Trophoblast cell (in vitro differentiated cells and primary cell): ENCODE measurements around the gene PCDHB9.
"Not testable (repeated sequence)": the region's sequence is repeated elsewhere in the genome, so short reads cannot be mapped to it uniquely, and the experiment has no call there.

Experiments
- DNase-seq, 2 donors: peaks; one replicate each; pipeline ENCODE4 v3.0.0-alpha.2; 2016
- H2AFZ ChIP-seq: 2 replicates; pipeline ENCODE4 v1.6.1; 2013; ENCODE audit warnings: low read length, moderate library complexity, mild to moderate bottlenecking; ENCODE audit not compliant: insufficient read depth, poor library complexity
- H2AK5ac ChIP-seq: 2 replicates; pipeline ENCODE4 v1.6.1; 2013; ENCODE audit warnings: mild to moderate bottlenecking, low read length
- H2BK120ac ChIP-seq: 2 replicates; pipeline ENCODE4 v1.6.1; 2013; ENCODE audit warnings: low read length, mild to moderate bottlenecking, moderate library complexity; ENCODE audit not compliant: insufficient read depth, poor library complexity
- H2BK12ac ChIP-seq: 2 replicates; pipeline ENCODE4 v1.6.1; 2013; ENCODE audit warnings: mild to moderate bottlenecking, low read length, moderate library complexity
- H2BK5ac ChIP-seq: 2 replicates; pipeline ENCODE4 v1.6.1; 2013; ENCODE audit warnings: low read length, low read depth, moderate library complexity, mild to moderate bottlenecking; ENCODE audit not compliant: poor library complexity
- H3K14ac ChIP-seq: 2 replicates; pipeline ENCODE4 v1.6.1; 2013; ENCODE audit warnings: mild to moderate bottlenecking, low read length
- H3K18ac ChIP-seq: 2 replicates; pipeline ENCODE4 v1.6.1; 2013; ENCODE audit warnings: mild to moderate bottlenecking, low read length
- H3K23ac ChIP-seq: 2 replicates; pipeline ENCODE4 v1.6.1; 2013; ENCODE audit warnings: low read length
- H3K27ac ChIP-seq: 2 replicates; pipeline ENCODE4 v1.5.1; 2013; ENCODE audit warnings: low read depth, mild to moderate bottlenecking, inconsistent platforms, low read length, moderate library complexity
- H3K27me3 ChIP-seq: 2 replicates; pipeline ENCODE4 v1.6.1; 2013; ENCODE audit warnings: inconsistent platforms, mild to moderate bottlenecking, low read length, moderate library complexity; ENCODE audit not compliant: insufficient read depth
- H3K36me3 ChIP-seq, 2 experiments: 1 replicate in 1 of 2; 2 replicates in 1 of 2; pipeline ENCODE4 v1.6.1; 2013; ENCODE audit warnings: low read length in 2 of 2, mild to moderate bottlenecking in 2 of 2, moderate library complexity in 1 of 2; ENCODE audit not compliant: insufficient read depth in 2 of 2, control insufficient read depth in 1 of 2
- H3K4ac ChIP-seq: 2 replicates; pipeline ENCODE4 v1.6.1; 2013; ENCODE audit warnings: low read depth, mild to moderate bottlenecking, low read length, moderate library complexity
- H3K4me1 ChIP-seq, 2 experiments: 1 replicate in 1 of 2; 2 replicates in 1 of 2; pipeline ENCODE4 v1.6.1; 2013; ENCODE audit warnings: low read length in 2 of 2, mild to moderate bottlenecking in 2 of 2, moderate library complexity in 1 of 2; ENCODE audit not compliant: insufficient read depth in 2 of 2, control insufficient read depth in 1 of 2
- H3K4me2 ChIP-seq: 2 replicates; pipeline ENCODE4 v1.6.1; 2013; ENCODE audit warnings: inconsistent platforms, mild to moderate bottlenecking, low read length, moderate library complexity
- H3K4me3 ChIP-seq: 2 replicates; pipeline ENCODE4 v1.5.1; 2013; ENCODE audit warnings: mild to moderate bottlenecking, low read depth, low read length, inconsistent platforms
- H3K79me1 ChIP-seq: one replicate; pipeline ENCODE4 v1.6.1; 2013; ENCODE audit warnings: low read length
- H3K79me2 ChIP-seq: 2 replicates; pipeline ENCODE4 v1.6.1; 2013; ENCODE audit warnings: low read length, mild to moderate bottlenecking; ENCODE audit not compliant: control insufficient read depth, insufficient read depth, poor library complexity
- H3K9ac ChIP-seq: 2 replicates; pipeline ENCODE4 v1.6.1; 2013; ENCODE audit warnings: mild to moderate bottlenecking, low read length
- H3K9me3 ChIP-seq: 2 replicates; pipeline ENCODE4 v1.6.1; 2013; ENCODE audit warnings: low read depth, mild to moderate bottlenecking, control low read depth, inconsistent platforms, low read length; ENCODE audit not compliant: insufficient read depth
- H4K12ac ChIP-seq: 2 replicates; pipeline ENCODE4 v1.6.1; 2013; ENCODE audit warnings: low read depth, mild to moderate bottlenecking, low read length, moderate library complexity
- H4K8ac ChIP-seq: 2 replicates; pipeline ENCODE4 v1.6.1; 2013; ENCODE audit warnings: low read depth, mild to moderate bottlenecking, low read length, moderate library complexity
- H4K91ac ChIP-seq: one replicate; pipeline ENCODE4 v1.6.1; 2013; ENCODE audit warnings: low read depth, mild to moderate bottlenecking, low read length, moderate library complexity
- WGBS: extraction: QIAGEN DNeasy Blood & Tissue Kit; methylation state at CpG from one replicate; pipeline ENCODE4 v1.1.7; 2013; ENCODE audit warnings: missing lambda C conversion rate; ENCODE audit not compliant: insufficient read length, insufficient coverage; ENCODE audit errors: extremely low coverage; 5-methylcytosine and 5-hydroxymethylcytosine counted together

PCDHB9 gene

DNA sequence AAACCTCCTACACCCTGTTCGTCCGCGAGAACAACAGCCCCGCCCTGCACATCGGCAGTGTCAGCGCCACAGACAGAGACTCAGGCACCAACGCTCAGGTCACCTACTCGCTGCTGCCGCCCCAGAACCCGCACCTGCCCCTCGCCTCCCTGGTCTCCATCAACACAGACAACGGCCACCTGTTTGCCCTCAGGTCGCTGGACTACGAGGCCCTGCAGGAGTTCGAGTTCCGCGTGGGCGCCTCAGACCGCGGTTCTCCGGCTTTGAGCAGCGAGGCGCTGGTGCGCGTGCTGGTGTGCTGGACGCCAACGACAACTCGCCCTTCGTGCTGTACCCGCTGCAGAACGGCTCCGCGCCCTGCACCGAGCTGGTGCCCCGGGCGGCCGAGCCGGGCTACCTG is 29.6 kb upstream of the PCDHB9 start:
- H3K9ac ChIP-seq, H3K18ac ChIP-seq, H3K4me2 ChIP-seq, H4K91ac ChIP-seq, H2AK5ac ChIP-seq, H2BK5ac ChIP-seq, H4K8ac ChIP-seq, H2BK12ac ChIP-seq, H2BK120ac ChIP-seq, H3K27me3 ChIP-seq, H3K9me3 ChIP-seq, H3K4me1 ChIP-seq, H3K4ac ChIP-seq, H3K36me3 ChIP-seq, H3K23ac ChIP-seq, H3K79me2 ChIP-seq, H3K27ac ChIP-seq, H4K12ac ChIP-seq, H3K4me3 ChIP-seq, H3K79me1 ChIP-seq, DNase-seq, H2AFZ ChIP-seq, H3K14ac ChIP-seq: not testable (repeated sequence)
- no CpG with 5 or more reads among the region's 38 CpGs for WGBS

DNA sequence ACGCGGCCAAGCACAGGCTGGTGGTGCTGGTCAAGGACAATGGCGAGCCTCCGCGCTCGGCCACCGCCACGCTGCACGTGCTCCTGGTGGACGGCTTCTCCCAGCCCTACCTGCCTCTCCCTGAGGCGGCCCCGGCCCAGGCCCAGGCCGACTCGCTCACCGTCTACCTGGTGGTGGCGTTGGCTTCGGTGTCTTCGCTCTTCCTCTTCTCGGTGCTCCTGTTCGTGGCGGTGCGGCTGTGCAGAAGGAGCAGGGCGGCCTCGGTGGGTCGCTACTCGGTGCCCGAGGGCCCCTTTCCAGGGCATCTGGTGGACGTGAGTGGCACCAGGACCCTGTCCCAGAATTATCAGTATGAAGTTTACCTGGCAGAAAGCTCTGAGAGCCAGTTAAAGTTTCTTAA is 29.1 kb upstream of the PCDHB9 start:
- H3K14ac ChIP-seq, H3K23ac ChIP-seq, H3K27me3 ChIP-seq, H4K91ac ChIP-seq, H3K4me1 ChIP-seq, H2BK12ac ChIP-seq, H3K4ac ChIP-seq, H3K79me2 ChIP-seq, H3K4me2 ChIP-seq, H3K9ac ChIP-seq, DNase-seq, H3K18ac ChIP-seq, H4K12ac ChIP-seq, H2AFZ ChIP-seq, H3K4me3 ChIP-seq, H3K9me3 ChIP-seq, H2AK5ac ChIP-seq, H2BK5ac ChIP-seq, H3K27ac ChIP-seq, H3K36me3 ChIP-seq, H4K8ac ChIP-seq, H2BK120ac ChIP-seq, H3K79me1 ChIP-seq: not testable (repeated sequence)
- WGBS: no CpG with 5 or more reads among the region's 28 CpGs

DNA sequence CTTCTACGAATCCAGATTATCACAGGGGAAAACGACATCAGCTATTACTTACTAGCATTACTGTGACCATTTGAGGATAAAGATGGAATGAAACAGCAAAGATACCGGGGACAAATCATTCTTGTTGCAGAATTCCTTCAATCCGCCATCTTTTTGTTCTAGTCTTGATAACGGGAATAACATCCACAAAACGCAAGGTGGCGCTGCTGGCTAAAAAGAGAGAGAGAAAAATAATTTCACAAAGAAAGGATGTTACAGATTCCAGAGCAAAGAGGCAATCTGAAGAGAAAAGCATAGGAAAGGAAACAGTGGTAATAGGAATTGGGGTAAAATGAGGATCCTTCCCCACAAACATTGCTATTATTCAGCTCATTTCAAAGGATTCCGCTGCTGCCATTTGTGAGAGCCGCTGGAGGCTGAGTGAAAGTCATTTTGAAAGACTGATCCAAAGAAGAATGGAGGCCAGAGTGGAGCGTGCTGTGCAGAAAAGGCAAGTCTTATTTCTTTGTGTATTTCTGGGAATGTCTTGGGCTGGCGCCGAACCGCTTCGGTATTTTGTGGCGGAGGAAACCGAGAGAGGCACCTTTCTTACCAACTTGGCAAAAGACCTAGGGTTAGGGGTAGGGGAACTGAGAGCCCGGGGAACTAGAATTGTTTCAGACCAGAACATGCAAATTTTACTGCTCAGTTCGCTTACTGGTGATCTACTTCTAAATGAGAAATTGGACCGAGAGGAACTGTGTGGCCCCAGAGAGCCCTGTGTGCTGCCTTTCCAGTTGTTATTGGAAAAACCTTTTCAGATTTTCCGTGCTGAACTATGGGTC is 14.4 kb upstream of the PCDHB9 start, which contains the start of gene PCDHB7:
PCDHB7 (plus strand) TSS at position 264 of the 824 bp plus-strand sequence; CDS start at position 456, 192 bp downstream.
- Histone ChIP-seq H3K27ac (no peak within 1 kb of the TSS), H3K4me2 (no peak within 1 kb of the TSS), H3K9ac (no peak within 1 kb of the TSS), H3K79me2 (no peaks in the 10 kb centered on the region), H3K4me1 (no peaks in the 10 kb centered on the region), H2BK5ac (no peak within 1 kb of the TSS), H3K23ac (no peak within 1 kb of the TSS), H4K91ac (no peak within 1 kb of the TSS), H2BK120ac (no peak within 1 kb of the TSS), H3K27me3 (no peaks in the 10 kb centered on the region), H2AK5ac (no peak within 1 kb of the TSS), H3K4ac (no peak within 1 kb of the TSS), H3K14ac (no peak within 1 kb of the TSS), H3K9me3 (peaks cover 2% of the 10 kb centered on the region), H3K79me1 (no peaks in the 10 kb centered on the region), H3K18ac (no peak within 1 kb of the TSS), H4K8ac (no peak within 1 kb of the TSS), H3K4me3 (no peak within 1 kb of the TSS), H2BK12ac (no peak within 1 kb of the TSS), H3K36me3 (no peaks in the 10 kb centered on the region), H2AFZ (no peak within 1 kb of the TSS), H4K12ac (no peak within 1 kb of the TSS)
- DNase-seq: peak in 1 of 2 donors; percentile 2
- WGBS: no CpG with 5 or more reads among the region's 20 CpGs

DNA sequence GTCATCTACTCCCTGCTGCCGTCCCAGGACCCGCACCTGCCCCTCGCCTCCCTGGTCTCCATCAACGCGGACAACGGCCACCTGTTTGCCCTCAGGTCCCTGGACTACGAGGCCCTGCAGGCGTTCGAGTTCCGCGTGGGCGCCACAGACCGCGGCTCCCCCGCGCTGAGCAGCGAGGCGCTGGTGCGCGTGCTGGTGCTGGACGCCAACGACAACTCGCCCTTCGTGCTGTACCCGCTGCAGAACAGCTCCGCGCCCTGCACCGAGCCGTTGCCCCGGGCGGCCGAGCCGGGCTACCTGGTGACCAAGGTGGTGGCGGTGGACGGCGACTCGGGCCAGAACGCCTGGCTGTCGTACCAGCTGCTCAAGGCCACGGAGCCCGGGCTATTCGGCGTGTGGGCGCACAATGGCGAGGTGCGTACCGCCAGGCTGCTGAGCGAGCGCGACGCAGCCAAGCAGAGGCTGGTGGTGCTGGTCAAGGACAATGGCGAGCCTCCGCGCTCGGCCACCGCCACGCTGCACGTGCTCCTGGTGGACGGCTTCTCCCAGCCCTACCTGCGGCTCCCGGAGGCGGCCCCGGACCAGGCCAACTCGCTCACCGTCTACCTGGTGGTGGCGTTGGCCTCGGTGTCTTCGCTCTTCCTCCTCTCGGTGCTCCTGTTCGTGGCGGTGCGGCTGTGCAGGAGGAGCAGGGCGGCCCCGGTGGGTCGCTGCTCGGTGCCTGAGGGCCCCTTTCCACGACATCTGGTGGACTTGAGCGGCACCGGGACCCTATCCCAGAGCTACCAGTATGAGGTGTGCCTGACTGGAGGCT is 12.5 kb upstream of the PCDHB9 start:
- no CpG with 5 or more reads among the region's 79 CpGs for WGBS

More for the DNA sequence above, 12.5 kb upstream of the PCDHB9 start:
- not testable (repeated sequence) for H3K79me2 ChIP-seq, H4K12ac ChIP-seq, H4K91ac ChIP-seq, H2BK5ac ChIP-seq, H2AK5ac ChIP-seq, H3K4ac ChIP-seq, H3K79me1 ChIP-seq, H4K8ac ChIP-seq, H3K4me3 ChIP-seq, H3K4me2 ChIP-seq, DNase-seq, H3K23ac ChIP-seq, H3K27me3 ChIP-seq, H3K14ac ChIP-seq, H2BK120ac ChIP-seq, H3K9ac ChIP-seq, H3K18ac ChIP-seq, H3K36me3 ChIP-seq, H2AFZ ChIP-seq, H3K9me3 ChIP-seq, H3K27ac ChIP-seq, H2BK12ac ChIP-seq, H3K4me1 ChIP-seq
